HFF-Myc (cell line): ENCODE data around the gene ERP44.
"Not testable (repeated sequence)": the region's sequence is repeated elsewhere in the genome, so short reads cannot be mapped to it uniquely, and the experiment has no call there.

ENCODE experiments used
- DNase-seq: peaks from one replicate; pipeline ENCODE4 v3.0.0-alpha.2; 2011; ENCODE audit warnings: low read depth; ENCODE audit errors: extremely low read depth
- H3K4me3 ChIP-seq: replicated peaks from 2 replicates; pipeline ENCODE4 v1.5.1; 2011; ENCODE audit warnings: low read depth, mild to moderate bottlenecking, control low read depth, low read length
- TF ChIP-seq, protein P1 (sequence below): IDR thresholded peaks from 2 replicates; pipeline ENCODE4 v1.5.1; 2012; ENCODE audit warnings: mild to moderate bottlenecking, low read depth, low read length, control low read depth; ENCODE audit errors: missing control alignments

Gene ERP44

DNA sequence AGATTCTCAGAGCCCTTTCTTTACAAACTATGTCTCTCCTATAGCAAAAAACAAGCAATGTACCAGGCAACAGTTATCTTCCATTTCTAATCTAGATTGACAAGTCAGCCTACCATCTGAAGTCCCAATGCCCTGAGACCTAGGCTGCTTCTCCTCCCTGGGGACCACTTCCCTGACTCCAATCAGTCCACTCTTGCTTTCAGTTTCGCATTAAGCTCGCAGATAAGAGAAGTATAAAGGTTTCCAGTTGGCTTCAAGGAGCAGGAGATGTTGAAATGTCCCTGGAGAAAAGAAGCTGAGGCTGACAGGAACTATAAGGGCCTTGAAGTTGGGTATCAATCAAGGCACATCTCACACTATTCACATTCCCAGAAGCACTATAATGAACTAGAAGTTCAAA lies 32.3 kb downstream of the ERP44 start:
- TF ChIP-seq, protein P1, sequence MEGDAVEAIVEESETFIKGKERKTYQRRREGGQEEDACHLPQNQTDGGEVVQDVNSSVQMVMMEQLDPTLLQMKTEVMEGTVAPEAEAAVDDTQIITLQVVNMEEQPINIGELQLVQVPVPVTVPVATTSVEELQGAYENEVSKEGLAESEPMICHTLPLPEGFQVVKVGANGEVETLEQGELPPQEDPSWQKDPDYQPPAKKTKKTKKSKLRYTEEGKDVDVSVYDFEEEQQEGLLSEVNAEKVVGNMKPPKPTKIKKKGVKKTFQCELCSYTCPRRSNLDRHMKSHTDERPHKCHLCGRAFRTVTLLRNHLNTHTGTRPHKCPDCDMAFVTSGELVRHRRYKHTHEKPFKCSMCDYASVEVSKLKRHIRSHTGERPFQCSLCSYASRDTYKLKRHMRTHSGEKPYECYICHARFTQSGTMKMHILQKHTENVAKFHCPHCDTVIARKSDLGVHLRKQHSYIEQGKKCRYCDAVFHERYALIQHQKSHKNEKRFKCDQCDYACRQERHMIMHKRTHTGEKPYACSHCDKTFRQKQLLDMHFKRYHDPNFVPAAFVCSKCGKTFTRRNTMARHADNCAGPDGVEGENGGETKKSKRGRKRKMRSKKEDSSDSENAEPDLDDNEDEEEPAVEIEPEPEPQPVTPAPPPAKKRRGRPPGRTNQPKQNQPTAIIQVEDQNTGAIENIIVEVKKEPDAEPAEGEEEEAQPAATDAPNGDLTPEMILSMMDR: no peak
- H3K4me3 ChIP-seq: no peak overlapping the region
- DNase-seq: no peak

DNA sequence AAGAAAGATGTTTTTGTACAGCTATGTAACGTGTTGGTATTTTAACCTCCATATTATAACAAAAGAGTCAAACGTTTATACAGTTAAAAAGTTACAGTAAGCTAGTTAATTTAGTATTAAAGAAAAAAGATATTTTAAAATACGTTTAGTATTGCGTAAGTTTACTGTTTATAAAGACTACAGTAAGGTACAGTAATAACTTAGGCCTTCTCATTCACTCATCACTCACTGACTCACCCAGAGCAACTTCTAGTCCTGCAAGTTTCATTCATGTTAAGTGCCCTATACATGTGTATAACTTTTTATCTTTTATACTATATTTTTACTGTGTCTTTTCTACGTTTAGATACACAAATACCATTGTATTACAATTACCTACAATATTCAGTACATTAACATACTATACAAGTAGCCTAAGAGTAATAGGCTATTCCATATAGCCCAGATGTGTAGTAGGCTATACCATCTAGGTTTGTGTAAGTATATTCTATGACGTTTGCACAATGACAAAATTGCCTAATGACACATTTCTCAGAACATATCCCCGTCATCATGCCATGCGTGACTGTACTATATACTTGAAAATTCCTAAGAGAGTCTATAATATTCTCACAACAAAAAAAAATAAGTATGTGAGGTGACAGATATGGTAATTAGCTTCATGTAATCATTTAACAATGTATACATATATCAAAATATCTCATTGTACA lies 33.8 kb downstream of the ERP44 start:
- TF ChIP-seq, protein P1: no peak
- no peak overlapping the region for H3K4me3 ChIP-seq
- DNase-seq: no peak

DNA sequence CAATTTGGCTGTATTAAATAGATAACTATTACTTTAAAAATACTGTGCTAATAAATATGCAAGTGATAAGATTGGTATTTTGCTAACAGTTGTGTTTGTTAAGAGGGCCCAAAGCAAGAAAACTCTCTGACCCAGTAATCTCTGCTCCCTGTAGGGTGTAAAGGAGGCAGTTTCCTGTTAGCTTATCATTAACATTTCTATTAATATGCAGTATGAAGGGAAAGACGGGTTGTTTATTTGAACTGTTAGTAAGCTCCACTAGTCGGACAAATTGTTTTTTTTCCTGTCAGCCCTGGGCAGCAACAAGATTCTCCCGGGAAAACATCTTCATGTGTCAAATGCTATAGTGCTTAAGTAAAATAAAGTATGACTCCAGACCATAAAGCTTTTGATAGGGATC lies 35.6 kb downstream of the ERP44 start:
- no peak overlapping the region for H3K4me3 ChIP-seq
- no peak for DNase-seq
- TF ChIP-seq, protein P1: no peak

DNA sequence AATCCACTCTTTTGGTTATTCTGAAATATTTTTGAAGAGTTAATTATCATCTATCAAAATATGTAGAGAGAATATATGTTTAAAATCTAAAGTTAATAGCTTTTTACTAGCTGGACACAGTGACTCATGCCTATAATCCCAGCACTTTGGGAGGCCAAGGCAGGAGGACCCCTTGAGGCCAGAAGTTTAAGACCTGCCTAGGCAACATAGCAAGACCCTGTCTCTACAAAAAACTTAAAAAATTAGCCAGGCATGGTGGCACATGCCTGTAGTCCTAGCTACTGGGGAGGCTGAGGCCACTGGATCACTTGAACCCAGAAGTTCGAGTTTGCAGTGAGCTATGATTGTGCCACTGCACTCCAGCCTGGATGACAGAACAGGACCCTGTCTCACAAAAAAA lies 36.1 kb downstream of the ERP44 start:
- DNase-seq: not testable (repeated sequence)

DNA sequence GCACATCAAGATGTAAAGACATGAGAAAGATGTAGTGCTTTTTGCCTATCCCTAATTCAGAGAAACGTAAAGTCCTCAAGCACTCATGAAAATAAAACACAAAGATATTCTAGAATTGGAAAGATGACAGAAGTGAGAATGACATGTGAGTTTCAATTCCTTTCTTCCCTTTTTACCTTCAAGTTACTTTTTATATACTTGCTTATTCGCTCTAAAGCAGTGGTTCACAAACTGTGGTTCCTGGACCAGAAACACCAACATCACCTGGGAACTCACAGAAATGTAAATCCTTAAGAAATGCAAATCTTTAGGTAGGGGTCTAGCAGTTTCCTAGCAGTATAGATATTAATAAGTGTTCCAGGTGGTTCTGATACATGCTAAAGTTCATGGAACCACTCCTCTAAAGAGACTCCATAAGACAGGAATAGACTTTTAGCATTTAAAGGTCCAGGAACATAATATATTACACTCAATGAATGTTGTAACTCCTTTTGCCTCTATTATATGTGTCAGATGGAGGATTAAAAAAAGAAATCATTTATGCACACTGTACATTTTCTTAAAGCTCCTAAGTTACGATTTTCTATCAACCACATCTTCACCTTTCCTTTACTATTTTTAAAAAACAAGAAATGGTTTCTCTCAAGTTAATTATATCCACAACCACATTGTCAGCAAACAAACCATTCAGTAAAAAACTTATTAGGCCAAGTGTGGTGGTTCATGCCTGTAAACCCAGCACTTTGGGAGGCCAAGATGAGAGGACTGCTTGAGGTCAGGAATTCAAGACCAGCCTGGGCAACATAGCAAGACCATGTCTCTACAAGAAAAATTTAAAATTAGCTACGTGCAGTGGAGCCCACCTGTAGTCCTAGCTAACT lies 39.9 kb downstream of the ERP44 start:
- TF ChIP-seq, protein P1: no peak
- no peak overlapping the region for H3K4me3 ChIP-seq

More for the DNA sequence above, 36.1 kb downstream of the ERP44 start:
- not testable (repeated sequence) for H3K4me3 ChIP-seq

DNA sequence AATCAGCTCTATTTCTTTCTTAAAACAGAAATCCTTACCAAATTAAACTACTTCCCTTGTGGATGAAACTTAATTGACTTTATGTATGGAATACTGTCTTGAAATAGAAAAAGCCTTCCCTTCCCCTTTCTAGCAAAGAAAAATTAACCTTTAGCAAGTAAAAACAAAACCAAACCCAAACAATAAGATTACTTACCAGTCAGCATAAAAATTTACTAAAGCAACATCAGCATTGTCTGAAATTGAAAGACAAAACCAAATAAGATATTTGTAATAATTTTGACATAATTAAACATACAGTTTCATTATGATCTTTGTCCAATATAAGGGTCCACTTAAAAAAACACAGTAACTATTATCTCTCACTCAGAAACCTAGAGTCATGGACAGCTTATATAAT lies 41.2 kb downstream of the ERP44 start:
- DNase-seq: no peak
- TF ChIP-seq, protein P1: no peak
- no peak overlapping the region for H3K4me3 ChIP-seq

More for the DNA sequence above, 39.9 kb downstream of the ERP44 start:
- DNase-seq: no peak

DNA sequence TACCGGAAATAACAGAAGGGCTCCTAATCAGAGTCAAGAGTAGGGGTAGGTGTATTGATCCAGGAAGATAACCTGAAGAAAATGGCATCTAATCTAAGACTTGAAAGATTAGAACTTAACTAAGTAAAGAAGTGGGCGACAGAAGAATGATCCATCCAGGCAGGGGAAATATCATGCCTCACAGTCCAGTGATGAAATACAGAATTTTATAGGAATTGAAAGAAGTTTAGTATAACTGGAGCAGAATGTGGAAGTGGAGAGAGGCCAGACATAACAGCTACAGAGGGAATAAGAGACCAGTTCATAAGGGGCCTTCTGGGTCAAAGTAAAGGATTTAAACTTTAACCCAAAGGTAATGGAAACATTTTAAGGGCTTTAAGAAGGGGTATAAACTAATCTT lies 42.2 kb downstream of the ERP44 start:
- TF ChIP-seq, protein P1: no peak
- DNase-seq: no peak
- H3K4me3 ChIP-seq: no peak overlapping the region
